Measurements from ENCODE around the gene BDNF. TPM values are rescaled to one million over a fixed set of nuclear protein-coding genes. Genes with fewer than 3 reads are reported as not detected.

BDNF gene
- total RNA-seq, 2 experiments from 2014 or later = not detected

GRCh38 chr11:27608951-27609350, 91.3 kb downstream of the BDNF start:
- H3K4me2 ChIP-seq (ENCODE audit: low read length) = no peak overlapping the region
- H3K27ac ChIP-seq (ENCODE audit: low read depth, low read length, poor library complexity, severe bottlenecking) = no peak overlapping the region
- no peak for DNase-seq (ENCODE audit: low spot score)
- POLR2A ChIA-PET = interaction anchor here (0.6 kb wide), 1 partner anchor 1603 kb away, joined by 5 read pairs; no protein-coding TSS in a partner anchor
- no peak overlapping the region for H2AFZ ChIP-seq (ENCODE audit: low read length)
- H4K20me1 ChIP-seq (ENCODE audit: insufficient read depth, low read length) = no peaks in the 10 kb centered on the region
- no peaks in the 10 kb centered on the region for H3K36me3 ChIP-seq (ENCODE audit: insufficient read depth, low read length)
- BruUV-seq (replicated peaks) = no TSS peak
- intact Hi-C loops (cut with micrococcal nuclease; ENCODE audit: unreplicated experiment) = no loop called here
- H3K79me2 ChIP-seq (ENCODE audit: insufficient read depth, low read depth, low read length) = no peaks in the 10 kb centered on the region
- TF ChIP-seq EZH2phosphoT487 (IDR thresholded peaks at IDR 0.05; ENCODE audit: borderline replicate concordance, low read depth, low read length) (no peak), CTCF (conservative IDR thresholded peaks at IDR 0.05; ENCODE audit: low read length) (no peak)
- no peak overlapping the region for H3K4me3 ChIP-seq (ENCODE audit: low read depth, low read length, poor library complexity, severe bottlenecking)
- no peaks in the 10 kb centered on the region for H3K9me2 ChIP-seq (ENCODE audit: insufficient read depth, low read length)
- CTCF ChIA-PET (ENCODE audit: unreplicated experiment) = no interaction called here
- H3K4me1 ChIP-seq (ENCODE audit: insufficient read depth, low read length, poor library complexity, severe bottlenecking) = peaks cover 7% of the 10 kb centered on the region
- H3K9me3 ChIP-seq (ENCODE audit: low read length) = no peaks in the 10 kb centered on the region

- intact Hi-C loops (cut with micrococcal nuclease; ENCODE audit: unreplicated experiment) = no loop called here
- Histone ChIP-seq H3K4me2 (ENCODE audit: low read length) (no peak overlapping the region), H2AFZ (ENCODE audit: low read length) (0 out of 2 replicates have a peak overlapping the region, but pooled peaks have one; percentile 33), H3K4me3 (ENCODE audit: low read depth, low read length, poor library complexity, severe bottlenecking) (no peak overlapping the region), H4K20me1 (ENCODE audit: insufficient read depth, low read length) (no peaks in the 10 kb centered on the region), H3K9me2 (ENCODE audit: insufficient read depth, low read length) (no peaks in the 10 kb centered on the region), H3K4me1 (ENCODE audit: insufficient read depth, low read length, poor library complexity, severe bottlenecking) (peaks cover 22% of the 10 kb centered on the region), H3K27ac (ENCODE audit: low read depth, low read length, poor library complexity, severe bottlenecking) (no peak overlapping the region), H3K9me3 (ENCODE audit: low read length) (no peaks in the 10 kb centered on the region), H3K36me3 (ENCODE audit: insufficient read depth, low read length) (no peaks in the 10 kb centered on the region), H3K79me2 (ENCODE audit: insufficient read depth, low read depth, low read length) (no peaks in the 10 kb centered on the region)
- TF ChIP-seq EZH2phosphoT487 (IDR thresholded peaks at IDR 0.05; ENCODE audit: borderline replicate concordance, low read depth, low read length) (no peak), CTCF (conservative IDR thresholded peaks at IDR 0.05; ENCODE audit: low read length) (no peak)
- CTCF ChIA-PET (ENCODE audit: unreplicated experiment) = no interaction called here
- no TSS peak for BruUV-seq (replicated peaks)
- POLR2A ChIA-PET = no interaction called here
- no peak for DNase-seq (ENCODE audit: low spot score)
Observed at GRCh38 chr11:27605422-27605821, 94.8 kb downstream of the BDNF start.

Other genes starting within 250 kb of the BDNF start
- 1.2 TPM in 1 of 2 replicates, not detected in the other for gene LGR4, start 227.7 kb downstream of the BDNF start, total RNA-seq (2014; rRNA removed; shearing (Covaris generic))
- gene LGR4, start 227.7 kb downstream of the BDNF start, total RNA-seq (2022) = 0.06 TPM in 1 of 2 replicates, not detected in the other
- gene LIN7C, start 193.7 kb downstream of the BDNF start, total RNA-seq (2014; rRNA removed; shearing (Covaris generic)) = 19.7 and 22.7 TPM in 2 replicates
- 31.6 and 34.6 TPM in 2 replicates for gene LIN7C, start 193.7 kb downstream of the BDNF start, total RNA-seq (2022)

All from OCI-LY7 (cell line).